GM03348 (cell line): ENCODE measurements around the gene MBD5.

Source experiments
- DNase-seq: peaks from one replicate; pipeline ENCODE4 v3.0.0; 2012; ENCODE audit warnings: low spot score

Gene MBD5

GRCh38 chr2:148023861-148024260, 3.0 kb downstream of the MBD5 start:
- no peak for DNase-seq

DNA sequence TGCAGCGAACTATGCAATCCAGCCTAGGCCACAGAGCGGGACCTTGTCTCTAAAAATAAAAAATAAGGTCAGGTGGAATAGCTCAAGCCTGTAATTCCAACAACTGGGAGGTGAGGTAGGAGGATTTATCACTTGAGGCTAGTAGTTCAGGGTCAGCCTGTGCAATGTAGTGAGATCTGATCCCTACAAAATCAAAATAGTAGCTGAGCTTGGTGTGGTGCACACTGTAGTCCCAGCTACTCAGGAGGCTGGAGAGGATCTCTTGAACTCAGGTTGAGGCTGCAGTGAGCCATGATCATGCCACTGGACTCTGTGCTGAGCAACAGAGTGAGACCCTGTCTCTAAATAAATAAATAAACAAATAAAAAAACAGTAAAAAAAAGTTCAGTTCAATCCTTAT, 5.7 kb downstream of the MBD5 start:
- no peak for DNase-seq

GRCh38 chr2:148027822-148028221, 6.9 kb downstream of the MBD5 start:
- no peak for DNase-seq

GRCh38 chr2:148028781-148029180, 7.9 kb downstream of the MBD5 start:
- DNase-seq: no peak

DNA sequence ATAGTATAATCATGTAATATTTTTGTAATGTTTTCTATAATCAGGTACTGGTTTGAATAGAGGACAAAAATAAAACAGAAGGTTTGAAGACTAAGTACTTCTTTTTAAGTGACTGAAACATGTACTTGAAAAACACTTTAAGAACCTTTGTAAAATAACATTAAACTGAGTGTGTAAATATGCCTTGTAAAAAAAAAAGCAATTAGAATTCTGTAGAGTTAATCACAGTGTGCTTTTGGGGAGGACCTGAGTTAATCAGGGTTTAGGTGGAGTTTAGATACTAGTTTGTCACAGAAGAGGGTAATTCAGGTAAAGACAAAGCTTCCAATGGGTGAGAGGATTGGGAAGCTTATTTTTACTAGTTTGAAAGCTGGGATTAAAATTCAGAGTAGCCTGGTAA, 10.3 kb downstream of the MBD5 start:
- no peak for DNase-seq

- no peak for DNase-seq
Observed at GRCh38 chr2:148032215-148032614, 11.3 kb downstream of the MBD5 start.

GRCh38 chr2:148039783-148040182, 18.9 kb downstream of the MBD5 start:
- DNase-seq: no peak

GRCh38 chr2:148042219-148042618, 21.3 kb downstream of the MBD5 start:
- no peak for DNase-seq

GRCh38 chr2:148044322-148044721, 23.4 kb downstream of the MBD5 start:
- DNase-seq: no peak

GRCh38 chr2:148046802-148047201, 25.9 kb downstream of the MBD5 start:
- DNase-seq: no peak

GRCh38 chr2:148048475-148049221, 27.8 kb downstream of the MBD5 start:
- DNase-seq: peak; percentile 13

GRCh38 chr2:148049284-148049683, 28.4 kb downstream of the MBD5 start:
- DNase-seq: no peak

DNA sequence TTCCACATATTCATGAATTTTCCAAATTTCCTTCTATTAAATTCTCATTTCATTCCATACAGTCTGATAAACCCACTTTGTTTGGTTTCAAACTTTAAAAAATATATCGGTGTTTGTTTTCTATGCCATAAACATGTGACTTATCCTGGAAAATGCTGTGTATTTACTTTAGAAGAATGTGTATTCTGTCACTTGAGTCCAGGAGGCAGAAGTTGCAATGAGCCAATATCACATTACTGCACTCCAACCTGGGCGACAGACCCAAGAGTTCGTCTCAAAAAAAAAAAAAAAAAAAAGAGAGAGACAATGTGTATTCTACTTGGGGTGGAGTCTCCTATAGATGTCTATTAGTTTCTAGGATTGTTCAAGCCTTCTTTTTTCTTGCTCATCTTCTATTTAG, 31.8 kb downstream of the MBD5 start:
- DNase-seq: no peak

- no peak for DNase-seq
Observed at GRCh38 chr2:148058641-148059040, 37.8 kb downstream of the MBD5 start.

DNA sequence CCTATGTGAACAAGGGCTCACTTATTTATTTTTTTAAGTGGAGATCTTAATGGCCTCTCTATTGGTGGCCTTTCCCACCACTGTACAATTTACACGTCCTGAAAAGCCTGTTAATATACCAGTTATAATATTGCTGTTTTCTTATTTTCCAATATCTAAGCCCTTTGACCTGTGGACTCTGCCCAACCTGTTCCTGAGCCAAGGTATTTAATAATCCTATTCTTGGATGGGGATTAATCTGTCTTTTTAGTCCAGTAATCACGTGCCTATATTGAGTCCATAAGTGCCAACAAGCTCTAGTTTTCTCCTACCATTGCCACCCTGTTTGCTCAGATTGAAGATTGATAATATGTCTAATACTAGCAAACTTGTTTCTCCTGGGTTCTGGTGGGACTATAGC, 42.7 kb downstream of the MBD5 start:
- no peak for DNase-seq

GRCh38 chr2:148065936-148066335, 45.0 kb downstream of the MBD5 start:
- DNase-seq: no peak

GRCh38 chr2:148067801-148068200, 46.9 kb downstream of the MBD5 start:
- no peak for DNase-seq

DNA sequence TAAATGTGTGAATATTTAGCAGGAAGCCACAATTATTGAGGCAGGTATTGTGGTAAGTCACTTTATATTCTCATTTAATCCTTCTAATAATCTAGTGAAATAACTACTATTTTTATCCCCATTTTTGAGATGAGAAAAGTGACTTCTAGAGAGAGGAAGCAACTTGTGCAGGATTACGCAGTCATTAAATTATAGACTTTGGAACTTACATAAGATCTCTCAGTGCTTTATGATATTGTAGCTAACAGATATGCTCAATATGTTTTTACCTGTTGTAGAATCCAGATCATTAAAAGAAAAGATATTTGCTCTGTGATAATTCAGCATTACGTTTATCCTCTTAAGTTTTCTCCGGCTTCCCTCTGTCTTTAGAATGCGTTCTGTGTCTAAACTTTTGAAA, 50.5 kb downstream of the MBD5 start:
- no peak for DNase-seq

GRCh38 chr2:148096012-148096411, 75.1 kb downstream of the MBD5 start:
- DNase-seq: peak; percentile 4

DNA sequence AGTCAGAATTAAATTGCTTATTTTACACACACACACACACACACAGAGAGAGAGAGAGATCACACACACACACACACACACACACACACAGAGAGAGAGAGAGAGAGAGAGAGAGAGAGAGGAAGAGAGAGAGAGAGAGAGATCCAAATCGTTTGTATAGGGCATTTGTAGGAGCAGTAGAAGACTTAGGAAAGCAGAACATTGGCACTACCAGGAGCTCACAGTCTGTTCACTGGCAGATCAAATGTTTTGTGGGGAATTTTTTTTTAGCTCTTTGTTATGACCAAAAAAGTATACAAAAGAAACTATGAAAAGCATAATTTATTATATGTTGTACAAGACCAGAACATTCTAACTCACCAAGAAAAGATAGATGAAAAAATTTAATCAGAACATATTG, 81.8 kb downstream of the MBD5 start:
- DNase-seq: no peak

DNA sequence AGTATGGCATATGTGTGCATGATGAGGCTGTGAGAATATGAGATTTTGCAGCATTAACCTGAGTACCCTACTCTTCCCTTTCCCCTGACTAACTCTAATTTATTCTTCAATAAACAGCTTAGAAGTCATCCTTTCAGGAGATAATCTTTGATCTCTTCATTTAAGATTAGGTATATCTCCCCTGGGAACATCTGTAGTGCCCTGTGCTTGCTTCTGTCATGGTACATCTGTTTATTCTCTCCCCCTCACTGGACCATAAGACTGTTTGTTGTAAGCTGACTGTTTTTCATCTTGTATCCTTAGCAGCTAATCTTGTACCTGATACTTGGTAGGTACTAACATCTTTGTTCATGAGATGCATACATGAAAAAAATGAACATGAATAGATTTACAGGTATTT, 83.1 kb downstream of the MBD5 start:
- DNase-seq: no peak

- no peak for DNase-seq
Observed at GRCh38 chr2:148106331-148106730, 85.4 kb downstream of the MBD5 start.

GRCh38 chr2:148108385-148108784, 87.5 kb downstream of the MBD5 start:
- DNase-seq: no peak

- no peak for DNase-seq
Observed at GRCh38 chr2:148110184-148110583, 89.3 kb downstream of the MBD5 start.
